A549 (cell line): ENCODE data around the gene CASP6. TPM values are rescaled to one million over a fixed set of nuclear protein-coding genes. Genes with fewer than 3 reads are reported as not detected.

Experiments used
- ATAC-seq, 2 experiments: fragments of 200-7000 bp in 1 of 2; fragments of >200 bp in 1 of 2; cut with Nextera tagmentation in 1 of 2; cut with Tn5 transposase in 1 of 2; 3 replicates each; pipeline versions ENCODE4 v1.8.0 to v1.9.1; 2018 to 2020; ENCODE audit warnings: mild to moderate bottlenecking in 1 of 2, moderate library complexity in 1 of 2
- CTCF ChIA-PET: fragments of 300-600 bp; sonication (Branson Sonifier 250); formaldehyde crosslinking; extraction: SDS; loops from one replicate; lab custom pipeline; 2021; ENCODE audit warnings: antibody characterized with exemption, inconsistent platforms; lab: Yijun Ruan, JAX
- POLR2A ChIA-PET: fragments of 350-600 bp; formaldehyde crosslinking; extraction: SDS; loops from one replicate; lab custom pipeline; 2021; ENCODE audit warnings: antibody characterized with exemption, inconsistent platforms; lab: Yijun Ruan, JAX
- DNase-seq, 2 experiments: peaks; one replicate each; pipeline versions ENCODE4 v3.0.0 to v3.0.0-alpha.2; 2011 to 2016; ENCODE audit warnings: low read depth in 1 of 2, low spot score in 1 of 2
- FAIRE-seq: peaks from 2 replicates; lab custom pipeline; 2011; peaks lifted over from hg19 to GRCh38; lab: Jason Lieb, UNC
- H3K27ac ChIP-seq, 2 experiments: fragments of >200 bp; sonication (Bioruptor Twin); formaldehyde crosslinking; 3 replicates each; pipeline ENCODE4 v1.5.1; 2016 to 2017
- H3K4me1 ChIP-seq: fragments of >200 bp; sonication (Bioruptor Twin); formaldehyde crosslinking; 3 replicates; pipeline ENCODE4 v1.6.1; 2016
- H3K4me2 ChIP-seq: fragments of >200 bp; sonication (Bioruptor Twin); formaldehyde crosslinking; 3 replicates; pipeline ENCODE4 v1.6.1; 2016
- H3K4me3 ChIP-seq: fragments of >200 bp; sonication (Bioruptor Twin); formaldehyde crosslinking; 3 replicates; pipeline ENCODE4 v1.5.1; 2016
- H3K9me3 ChIP-seq: fragments of >200 bp; sonication (Bioruptor Twin); formaldehyde crosslinking; 3 replicates; pipeline ENCODE4 v1.6.1; 2016
- CEBPB ChIP-seq, 2 experiments: fragments of >200 bp in 1 of 2; sonication (Bioruptor Twin) in 1 of 2; formaldehyde crosslinking in 1 of 2; IDR thresholded peaks; 2 replicates each; pipeline ENCODE4 v1.6.1; 2012 to 2016
- ELK1 ChIP-seq: fragments of 150-350 bp; IDR thresholded peaks from 2 replicates; pipeline ENCODE4 v1.6.1; 2014; ENCODE audit warnings: low read depth, mild to moderate bottlenecking, low read length
- JUNB ChIP-seq: fragments of >200 bp; sonication (Bioruptor Twin); formaldehyde crosslinking; IDR thresholded peaks from 2 replicates; pipeline ENCODE4 v1.6.1; 2016
- KDM5A ChIP-seq: fragments of 200-600 bp; sonication (generic); IDR thresholded peaks from 2 replicates; pipeline ENCODE4 v1.6.1; 2016; ENCODE audit warnings: antibody characterized with exemption, mild to moderate bottlenecking
- NFE2L2 ChIP-seq: fragments of 150-350 bp; conservative IDR thresholded peaks from 2 replicates; pipeline ENCODE4 v1.6.1; 2014; ENCODE audit warnings: low read length
- NPAS2 ChIP-seq: fragments of 250-450 bp; sonication (Bioruptor Pico); IDR thresholded peaks from 2 replicates; pipeline ENCODE4 v1.8.0; 2022; ENCODE audit warnings: mild to moderate bottlenecking, moderate library complexity, borderline replicate concordance
- NR3C1 ChIP-seq: fragments of >200 bp; sonication (Bioruptor Twin); formaldehyde crosslinking; IDR thresholded peaks from 3 replicates; pipeline ENCODE4 v1.6.1; 2017
- POLR2A ChIP-seq: IDR thresholded peaks from 2 replicates; pipeline ENCODE4 v1.6.1; 2012; ENCODE audit warnings: mild to moderate bottlenecking, low read length
- POLR2AphosphoS2 ChIP-seq: conservative IDR thresholded peaks from 2 replicates; pipeline ENCODE4 v1.6.1; 2012; ENCODE audit warnings: low read length, improper control_type of control experiment, inconsistent platforms
- RARB ChIP-seq: fragments of 250-450 bp; sonication (Bioruptor Pico); IDR thresholded peaks from 2 replicates; pipeline ENCODE4 v1.8.0; 2021; ENCODE audit warnings: mild to moderate bottlenecking, moderate library complexity
- REST ChIP-seq: fragments of 200-600 bp; sonication (generic); IDR thresholded peaks from 2 replicates; pipeline ENCODE4 v1.6.1; 2016; ENCODE audit warnings: antibody characterized with exemption, mild to moderate bottlenecking, moderate library complexity
- RNF2 ChIP-seq: fragments of 200-600 bp; sonication (generic); IDR thresholded peaks from 2 replicates; pipeline ENCODE4 v1.6.1; 2016; ENCODE audit warnings: low read depth, mild to moderate bottlenecking, antibody characterized with exemption, moderate library complexity, borderline replicate concordance
- USF2 ChIP-seq: fragments of 450-650 bp; IDR thresholded peaks from 2 replicates; pipeline ENCODE4 v1.6.1; 2014; ENCODE audit warnings: antibody characterized with exemption
- WGBS: methylation state at CpG from one replicate; pipeline ENCODE4 v1.1.6; 2017; ENCODE audit errors: missing lambda C conversion rate; 5-methylcytosine and 5-hydroxymethylcytosine counted together
- polyA plus RNA-seq, 4 experiments: library from polyadenylated mRNA; depleted of rRNA in 3 of 4; stranded (reverse); fragments of >200 nt; fragmentation: RNase III in 1 of 4; extraction: RNeasy Plus Mini Kit Qiagen cat#74134 plus additional on column Dnase treatment in 1 of 4; gene quantifications; 2 replicates in 3 of 4; 3 replicates in 1 of 4; pipeline ENCODE4 v1.2.3, GENCODE V29; 2011 to 2017
- TF ChIP-seq, protein P1 (sequence below): IDR thresholded peaks from 2 replicates; pipeline ENCODE4 v1.6.1; 2012
- TF ChIP-seq, protein P2 (sequence below): fragments of 250-450 bp; sonication (Bioruptor Pico); IDR thresholded peaks from 2 replicates; pipeline ENCODE4 v1.5.0; 2020; ENCODE audit warnings: low read depth, mild to moderate bottlenecking, moderate library complexity

Gene CASP6
- polyA plus RNA-seq, 2 of the 4 experiments (the other 2 are of a cell fraction): 19.2 to 32.6 TPM

- DNase-seq (no peak), ATAC-seq (no peak), FAIRE-seq (no peak)
- TF ChIP-seq RNF2: no peak
- no peak for TF ChIP-seq POLR2AphosphoS2
- TF ChIP-seq REST: no peak
- TF ChIP-seq, protein P1, sequence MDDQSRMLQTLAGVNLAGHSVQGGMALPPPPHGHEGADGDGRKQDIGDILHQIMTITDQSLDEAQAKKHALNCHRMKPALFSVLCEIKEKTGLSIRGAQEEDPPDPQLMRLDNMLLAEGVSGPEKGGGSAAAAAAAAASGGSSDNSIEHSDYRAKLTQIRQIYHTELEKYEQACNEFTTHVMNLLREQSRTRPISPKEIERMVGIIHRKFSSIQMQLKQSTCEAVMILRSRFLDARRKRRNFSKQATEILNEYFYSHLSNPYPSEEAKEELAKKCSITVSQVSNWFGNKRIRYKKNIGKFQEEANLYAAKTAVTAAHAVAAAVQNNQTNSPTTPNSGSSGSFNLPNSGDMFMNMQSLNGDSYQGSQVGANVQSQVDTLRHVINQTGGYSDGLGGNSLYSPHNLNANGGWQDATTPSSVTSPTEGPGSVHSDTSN: no peak
- TF ChIP-seq NR3C1: no peak
- no peak for TF ChIP-seq NFE2L2
- TF ChIP-seq CEBPB (IDR thresholded peaks at IDR 0.05): no peak
- TF ChIP-seq JUNB: no peak
- CTCF ChIA-PET: no interaction called here
- no peaks in the 10 kb centered on the region for H3K4me1 ChIP-seq
- POLR2A ChIA-PET: no interaction called here
- H3K27ac ChIP-seq: no peak overlapping the region
- H3K4me3 ChIP-seq: no peak overlapping the region
- H3K9me3 ChIP-seq: no peaks in the 10 kb centered on the region
- no peak overlapping the region for H3K4me2 ChIP-seq
Measured at GRCh38 chr4:109671350-109671749, 31.9 kb downstream of the CASP6 start.

- TF ChIP-seq ELK1: no peak
- TF ChIP-seq, protein P1: no peak
- no peak for TF ChIP-seq RARB
- no peak for TF ChIP-seq KDM5A
- no peak for TF ChIP-seq POLR2A
- TF ChIP-seq NPAS2 (CRISPR knock-in tag): no peak
- TF ChIP-seq, all 56 proteins: peak for 0
Measured at GRCh38 chr4:109665783-109666485, 37.3 kb downstream of the CASP6 start.

DNA sequence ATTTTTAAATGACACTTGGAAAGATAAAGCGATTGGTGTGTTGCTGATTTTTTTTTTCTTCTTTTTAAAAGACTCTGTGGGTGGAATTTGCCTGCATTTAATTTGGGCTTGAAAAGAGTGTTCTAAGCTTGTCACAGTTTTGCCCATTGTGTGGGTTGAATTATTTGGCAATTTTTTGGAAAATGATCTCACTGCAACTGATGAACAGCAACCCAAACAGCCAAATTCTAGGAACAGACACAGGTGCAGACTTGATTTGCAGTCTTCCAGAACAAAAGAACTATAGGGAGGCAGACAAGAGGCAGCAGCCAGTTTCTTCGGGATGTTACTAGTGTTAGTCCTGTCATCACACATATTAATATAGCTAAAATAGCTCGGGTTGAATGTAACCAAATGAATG is 40.5 kb downstream of the CASP6 start:
- ATAC-seq (no peak), FAIRE-seq (no peak), DNase-seq (no peak)
- WGBS: 70% methylated on average over 3 of the region's 3 CpGs
- ChIA-PET POLR2A (no interaction called here), CTCF (interaction anchor here (1.0 kb wide), 1 partner anchor 235 kb away, joined by 3 read pairs; no protein-coding TSS in a partner anchor)
- Histone ChIP-seq H3K27ac (no peak overlapping the region), H3K4me3 (no peak overlapping the region), H3K4me2 (no peak overlapping the region), H3K4me1 (no peaks in the 10 kb centered on the region), H3K9me3 (no peaks in the 10 kb centered on the region)
- TF ChIP-seq, protein P2, sequence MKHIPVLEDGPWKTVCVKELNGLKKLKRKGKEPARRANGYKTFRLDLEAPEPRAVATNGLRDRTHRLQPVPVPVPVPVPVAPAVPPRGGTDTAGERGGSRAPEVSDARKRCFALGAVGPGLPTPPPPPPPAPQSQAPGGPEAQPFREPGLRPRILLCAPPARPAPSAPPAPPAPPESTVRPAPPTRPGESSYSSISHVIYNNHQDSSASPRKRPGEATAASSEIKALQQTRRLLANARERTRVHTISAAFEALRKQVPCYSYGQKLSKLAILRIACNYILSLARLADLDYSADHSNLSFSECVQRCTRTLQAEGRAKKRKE (CRISPR knock-in tag): no peak
- TF ChIP-seq ELK1 (no peak), USF2 (no peak)

More at GRCh38 chr4:109665783-109666485, 37.3 kb downstream of the CASP6 start:
- H3K4me1 ChIP-seq: no peaks in the 10 kb centered on the region
- FAIRE-seq (no peak), ATAC-seq (no peak), DNase-seq (no peak)
- no peak overlapping the region for H3K4me3 ChIP-seq
- ChIA-PET CTCF (no interaction called here), POLR2A (no interaction called here)
- no peaks in the 10 kb centered on the region for H3K9me3 ChIP-seq
- no peak overlapping the region for H3K4me2 ChIP-seq
- no peak overlapping the region for H3K27ac ChIP-seq
- WGBS: 89% methylated on average over 5 of the region's 5 CpGs
